Fibroblast of lung (primary cell): Measurements from ENCODE around the gene GLB1L3. TPM values are rescaled to one million over a fixed set of nuclear protein-coding genes. Genes with fewer than 3 reads are reported as not detected.

Source experiments
- DNase-seq, 2 donors: peaks; one replicate each; pipeline versions ENCODE4 v3.0.0 to v3.0.0-alpha.2; 2010; ENCODE audit warnings: low read depth in 2 of 2
- H2AFZ ChIP-seq: 2 replicates; pipeline ENCODE4 v1.5.1; 2012; ENCODE audit warnings: low read length, control low read depth, inconsistent platforms
- H3K27ac ChIP-seq: 2 replicates; pipeline ENCODE4 v1.5.1; 2011; ENCODE audit warnings: low read length, control low read depth; ENCODE audit not compliant: insufficient read depth
- H3K27me3 ChIP-seq: 2 replicates; pipeline ENCODE4 v1.5.1; 2011; ENCODE audit warnings: mild to moderate bottlenecking, low read length; ENCODE audit not compliant: control insufficient read depth, insufficient read depth
- H3K36me3 ChIP-seq: 2 replicates; pipeline ENCODE4 v1.5.1; 2011; ENCODE audit warnings: low read length; ENCODE audit not compliant: control insufficient read depth, insufficient read depth
- H3K4me1 ChIP-seq: 2 replicates; pipeline ENCODE4 v1.5.1; 2011; ENCODE audit warnings: low read length; ENCODE audit not compliant: control insufficient read depth, insufficient read depth; ENCODE audit errors: extremely low read depth
- H3K4me2 ChIP-seq: 2 replicates; pipeline ENCODE4 v1.5.1; 2011; ENCODE audit warnings: low read length, control low read depth; ENCODE audit not compliant: insufficient read depth; ENCODE audit errors: extremely low read depth
- H3K4me3 ChIP-seq, 4 experiments: fragments of 200-600 bp in 1 of 4; sonication (generic) in 1 of 4; replicated peaks in 1 of 4; 2 replicates each; pipeline ENCODE4 v1.5.1; 2011 to 2016; ENCODE audit warnings: low read length in 4 of 4, low read depth in 3 of 4, mild to moderate bottlenecking in 3 of 4, control low read depth in 2 of 4, inconsistent platforms in 1 of 4, mixed read lengths in 1 of 4; ENCODE audit not compliant: insufficient read depth in 1 of 4; ENCODE audit errors: control extremely low read depth in 1 of 4
- H3K79me2 ChIP-seq: 2 replicates; pipeline ENCODE4 v1.5.1; 2012; ENCODE audit warnings: mild to moderate bottlenecking, low read length, inconsistent platforms; ENCODE audit not compliant: control insufficient read depth, insufficient read depth
- H3K9ac ChIP-seq: 2 replicates; pipeline ENCODE4 v1.5.1; 2011; ENCODE audit warnings: mild to moderate bottlenecking, low read length, control low read depth; ENCODE audit not compliant: insufficient read depth
- H3K9me3 ChIP-seq: 2 replicates; pipeline ENCODE4 v1.5.1; 2012; ENCODE audit warnings: low read depth, low read length; ENCODE audit not compliant: control insufficient read depth, insufficient read depth
- H4K20me1 ChIP-seq: 2 replicates; pipeline ENCODE4 v1.5.1; 2011; ENCODE audit warnings: low read length; ENCODE audit not compliant: control insufficient read depth, insufficient read depth; ENCODE audit errors: extremely low read depth
- EZH2 ChIP-seq: IDR thresholded peaks from 2 replicates; pipeline ENCODE4 v1.5.1; 2012; ENCODE audit warnings: low read length, control low read depth, mild to moderate bottlenecking; ENCODE audit errors: missing control alignments
- polyA plus RNA-seq, 2 donors: library from polyadenylated mRNA; depleted of rRNA in 1 of 2; stranded (reverse) in 1 of 2; unstranded in 1 of 2; fragments of >200 nt; gene quantifications; 2 replicates each; pipeline ENCODE4 v1.2.1, GENCODE V29; 2011 to 2012; ENCODE audit warnings: missing spikeins in 1 of 2
- total RNA-seq: library from RNA; depleted of rRNA; stranded (reverse); fragments of >200 nt; gene quantifications from 2 replicates; pipeline ENCODE4 v1.2.1, GENCODE V29; 2014
- TF ChIP-seq, protein P1 (sequence below), 2 donors: IDR thresholded peaks in 1 of 2; conservative IDR thresholded peaks in 1 of 2; 1 replicate in 1 of 2; 2 replicates in 1 of 2; pipeline ENCODE4 v1.5.1; 2011 to 2012; ENCODE audit warnings: low read length in 2 of 2, control low read depth in 1 of 2, inconsistent platforms in 1 of 2, low read depth in 1 of 2, mild to moderate bottlenecking in 1 of 2

The GLB1L3 gene
- total and polyA plus RNA-seq, 2 donors (not counting 1 experiment from before 2014, with no cell fraction given), result not detected

GRCh38 chr11:134242376-134242775 lies 33.8 kb upstream of the GLB1L3 start:
- no peaks in the 10 kb centered on the region for H3K4me1 ChIP-seq
- TF ChIP-seq, protein P1, sequence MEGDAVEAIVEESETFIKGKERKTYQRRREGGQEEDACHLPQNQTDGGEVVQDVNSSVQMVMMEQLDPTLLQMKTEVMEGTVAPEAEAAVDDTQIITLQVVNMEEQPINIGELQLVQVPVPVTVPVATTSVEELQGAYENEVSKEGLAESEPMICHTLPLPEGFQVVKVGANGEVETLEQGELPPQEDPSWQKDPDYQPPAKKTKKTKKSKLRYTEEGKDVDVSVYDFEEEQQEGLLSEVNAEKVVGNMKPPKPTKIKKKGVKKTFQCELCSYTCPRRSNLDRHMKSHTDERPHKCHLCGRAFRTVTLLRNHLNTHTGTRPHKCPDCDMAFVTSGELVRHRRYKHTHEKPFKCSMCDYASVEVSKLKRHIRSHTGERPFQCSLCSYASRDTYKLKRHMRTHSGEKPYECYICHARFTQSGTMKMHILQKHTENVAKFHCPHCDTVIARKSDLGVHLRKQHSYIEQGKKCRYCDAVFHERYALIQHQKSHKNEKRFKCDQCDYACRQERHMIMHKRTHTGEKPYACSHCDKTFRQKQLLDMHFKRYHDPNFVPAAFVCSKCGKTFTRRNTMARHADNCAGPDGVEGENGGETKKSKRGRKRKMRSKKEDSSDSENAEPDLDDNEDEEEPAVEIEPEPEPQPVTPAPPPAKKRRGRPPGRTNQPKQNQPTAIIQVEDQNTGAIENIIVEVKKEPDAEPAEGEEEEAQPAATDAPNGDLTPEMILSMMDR (conservative IDR thresholded peaks at IDR 0.05 in 1 of 2, IDR thresholded peaks at IDR 0.05 in 1 of 2; ENCODE audit: low read depth in 1 of 2, low read length in 2 of 2), result no peak
- TF ChIP-seq EZH2, result no peak
- H2AFZ ChIP-seq, result no peak overlapping the region
- H4K20me1 ChIP-seq, result no peaks in the 10 kb centered on the region
- H3K9ac ChIP-seq, result no peak overlapping the region
- no peak for DNase-seq
- H3K79me2 ChIP-seq, result no peaks in the 10 kb centered on the region
- no peak overlapping the region for H3K4me2 ChIP-seq
- peaks cover 20% of the 10 kb centered on the region for H3K36me3 ChIP-seq
- no peak overlapping the region for H3K27ac ChIP-seq
- H3K27me3 ChIP-seq, result no peaks in the 10 kb centered on the region
- no peaks in the 10 kb centered on the region for H3K9me3 ChIP-seq
- no peak overlapping the region for H3K4me3 ChIP-seq

DNA sequence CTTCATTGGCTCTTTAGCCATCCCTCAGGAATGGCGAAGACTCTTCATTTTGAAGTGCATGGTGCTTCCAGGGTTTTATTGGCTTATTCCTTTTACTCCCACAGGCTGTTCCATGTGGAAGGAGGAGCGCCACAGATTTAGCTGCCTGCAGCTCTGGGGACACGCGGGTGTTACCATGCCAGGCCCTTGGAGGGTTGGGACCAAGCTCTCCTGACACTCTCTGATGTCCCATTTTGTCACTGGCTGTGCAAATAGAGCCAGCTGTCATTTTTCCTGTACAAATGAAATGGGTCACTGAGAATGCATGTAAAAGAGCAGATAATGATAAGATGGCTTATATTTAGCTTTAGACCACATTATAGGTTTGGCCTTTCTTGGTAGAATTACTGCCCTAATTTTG lies 32.3 kb upstream of the GLB1L3 start:
- H3K27ac ChIP-seq, result no peak overlapping the region
- TF ChIP-seq, protein P1 (conservative IDR thresholded peaks at IDR 0.05 in 1 of 2, IDR thresholded peaks at IDR 0.05 in 1 of 2; ENCODE audit: low read depth in 1 of 2, low read length in 2 of 2), result no peak
- no peak for TF ChIP-seq EZH2
- H3K9ac ChIP-seq, result no peak overlapping the region
- DNase-seq, result no peak
- H3K79me2 ChIP-seq, result no peaks in the 10 kb centered on the region
- H3K4me2 ChIP-seq, result no peak overlapping the region
- no peaks in the 10 kb centered on the region for H3K4me1 ChIP-seq
- peaks cover 20% of the 10 kb centered on the region for H3K36me3 ChIP-seq
- no peak overlapping the region for H3K4me3 ChIP-seq
- no peaks in the 10 kb centered on the region for H3K27me3 ChIP-seq
- H3K9me3 ChIP-seq, result no peaks in the 10 kb centered on the region
- no peaks in the 10 kb centered on the region for H4K20me1 ChIP-seq
- no peak overlapping the region for H2AFZ ChIP-seq

- no peaks in the 10 kb centered on the region for H4K20me1 ChIP-seq
- H3K4me3 ChIP-seq, result no peak overlapping the region
- no peak overlapping the region for H3K27ac ChIP-seq
- peak in 1 of 2 donors; percentile 26 for DNase-seq
- no peak overlapping the region for H2AFZ ChIP-seq
- H3K9me3 ChIP-seq, result no peaks in the 10 kb centered on the region
- peaks cover 20% of the 10 kb centered on the region for H3K36me3 ChIP-seq
- no peaks in the 10 kb centered on the region for H3K79me2 ChIP-seq
- no peaks in the 10 kb centered on the region for H3K4me1 ChIP-seq
- no peak overlapping the region for H3K4me2 ChIP-seq
- TF ChIP-seq, protein P1 (conservative IDR thresholded peaks at IDR 0.05 in 1 of 2, IDR thresholded peaks at IDR 0.05 in 1 of 2; ENCODE audit: low read depth in 1 of 2, low read length in 2 of 2), result peak in 1 of 2 donors; percentile 44
- no peak for TF ChIP-seq EZH2
- no peak overlapping the region for H3K9ac ChIP-seq
- H3K27me3 ChIP-seq, result no peaks in the 10 kb centered on the region
Measured at GRCh38 chr11:134244593-134244992, 31.6 kb upstream of the GLB1L3 start.
